Duodenal mucosa (tissue), 2 donors: Measurements from ENCODE around the gene ADARB2.

Source experiments
- H3K27ac ChIP-seq: one replicate; pipeline ENCODE4 v1.7.0; 2013; ENCODE audit warnings: low read depth, low read length
- H3K27me3 ChIP-seq, 2 donors: one replicate each; pipeline ENCODE4 v1.7.0; 2013; ENCODE audit warnings: low read length in 2 of 2, control low read depth in 1 of 2; ENCODE audit not compliant: insufficient read depth in 2 of 2, control insufficient read depth in 1 of 2
- H3K36me3 ChIP-seq, 2 donors: one replicate each; pipeline ENCODE4 v1.7.0; 2013; ENCODE audit warnings: low read length in 2 of 2, control low read depth in 1 of 2; ENCODE audit not compliant: insufficient read depth in 2 of 2, control insufficient read depth in 1 of 2
- H3K4me1 ChIP-seq, 2 donors: one replicate each; pipeline ENCODE4 v1.7.0; 2013; ENCODE audit warnings: low read length in 2 of 2, control low read depth in 1 of 2; ENCODE audit not compliant: insufficient read depth in 2 of 2, control insufficient read depth in 1 of 2
- H3K4me3 ChIP-seq, 2 donors: one replicate each; pipeline ENCODE4 v1.7.0; 2013; ENCODE audit warnings: low read length in 2 of 2, low read depth in 1 of 2
- H3K9ac ChIP-seq, 2 donors: one replicate each; pipeline ENCODE4 v1.7.0; 2013; ENCODE audit warnings: low read length in 2 of 2, low read depth in 1 of 2
- H3K9me3 ChIP-seq, 2 donors: one replicate each; pipeline ENCODE4 v1.7.0; 2013; ENCODE audit warnings: low read length in 2 of 2, control low read depth in 1 of 2; ENCODE audit not compliant: control insufficient read depth in 1 of 2

ADARB2 gene

DNA sequence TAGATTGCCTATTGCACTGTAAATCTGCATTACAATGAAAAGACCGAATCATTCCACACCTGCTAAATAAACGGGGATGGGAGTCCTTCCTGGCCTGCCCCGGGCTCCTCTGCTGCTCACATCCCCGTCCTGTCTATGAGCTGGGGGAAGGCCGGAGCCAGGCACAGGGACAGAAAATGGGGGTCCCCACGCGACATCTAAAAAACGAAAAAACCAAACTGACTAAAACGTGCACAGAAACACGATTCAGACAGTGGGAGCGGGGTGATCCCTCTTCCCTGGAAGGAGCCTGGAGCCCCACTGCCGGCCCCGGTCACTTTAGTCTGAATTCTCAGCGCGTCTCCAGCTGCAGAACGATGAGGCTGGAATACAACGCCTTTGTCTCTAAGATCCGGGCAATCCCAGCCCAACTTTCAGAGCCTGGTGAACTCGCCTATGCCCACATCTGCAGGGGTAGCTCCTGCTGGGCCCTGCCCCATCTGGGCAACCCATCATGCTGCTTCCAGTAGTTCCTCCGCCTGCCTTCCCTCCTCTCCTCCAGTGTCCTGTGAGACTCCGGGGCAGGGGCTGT is 78.0 kb downstream of the ADARB2 start:
- Histone ChIP-seq H3K36me3 (no peaks in the 10 kb centered on the region), H3K27ac (no peak overlapping the region), H3K27me3 (no peaks in the 10 kb centered on the region), H3K4me3 (no peak overlapping the region), H3K9me3 (no peaks in the 10 kb centered on the region), H3K4me1 (peaks cover 11 to 15% of the 10 kb centered on the region in 2 donors), H3K9ac (no peak overlapping the region)

GRCh38 chr10:1658658-1659057 is 78.7 kb downstream of the ADARB2 start:
- Histone ChIP-seq H3K9me3 (no peaks in the 10 kb centered on the region), H3K27me3 (no peaks in the 10 kb centered on the region), H3K4me1 (peaks cover 12 to 15% of the 10 kb centered on the region in 2 donors), H3K27ac (no peak overlapping the region), H3K9ac (no peak overlapping the region), H3K4me3 (no peak overlapping the region), H3K36me3 (no peaks in the 10 kb centered on the region)

DNA sequence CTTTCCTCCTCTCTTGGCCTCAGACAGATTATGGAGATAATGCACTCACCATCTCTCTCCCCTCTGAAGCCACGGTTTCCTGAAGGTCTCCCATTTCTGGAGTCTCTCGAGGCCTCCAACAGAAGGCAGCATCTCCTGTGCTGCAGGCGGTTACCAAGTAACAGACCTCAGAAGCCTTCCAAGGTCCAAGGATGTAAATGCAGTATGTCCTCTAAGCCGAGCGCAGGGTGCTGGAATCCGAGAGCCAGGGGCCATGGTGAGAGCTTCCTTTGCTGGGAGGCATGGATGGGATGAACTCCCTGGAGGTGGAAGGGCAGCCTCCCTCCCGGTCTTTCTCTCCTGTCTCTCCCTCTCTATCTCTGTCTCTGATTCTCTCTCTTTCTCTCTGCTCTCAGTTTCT is 79.8 kb downstream of the ADARB2 start:
- no peaks in the 10 kb centered on the region for H3K9me3 ChIP-seq
- H3K27ac ChIP-seq, result no peak overlapping the region
- H3K27me3 ChIP-seq, result no peaks in the 10 kb centered on the region

GRCh38 chr10:1655367-1655766 is 82.0 kb downstream of the ADARB2 start:
- Histone ChIP-seq H3K4me1 (peaks cover 12 to 15% of the 10 kb centered on the region in 2 donors), H3K27me3 (no peaks in the 10 kb centered on the region), H3K27ac (no peak overlapping the region), H3K4me3 (peak overlapping the region; percentile 10 to 50), H3K9me3 (no peaks in the 10 kb centered on the region), H3K36me3 (no peaks in the 10 kb centered on the region), H3K9ac (no peak overlapping the region)

More for the DNA sequence above, 79.8 kb downstream of the ADARB2 start:
- Histone ChIP-seq H3K4me3 (no peak overlapping the region), H3K4me1 (peaks cover 12 to 15% of the 10 kb centered on the region in 2 donors), H3K9ac (no peak overlapping the region), H3K36me3 (no peaks in the 10 kb centered on the region)

GRCh38 chr10:1654811-1655356 is 82.4 kb downstream of the ADARB2 start:
- no peak overlapping the region for H3K9ac ChIP-seq
- H3K27me3 ChIP-seq, result no peaks in the 10 kb centered on the region
- H3K4me1 ChIP-seq, result peaks cover 12 to 15% of the 10 kb centered on the region in 2 donors
- no peak overlapping the region for H3K27ac ChIP-seq
- no peaks in the 10 kb centered on the region for H3K36me3 ChIP-seq
- H3K9me3 ChIP-seq, result no peaks in the 10 kb centered on the region
- H3K4me3 ChIP-seq, result peak overlapping the region; percentile 10 to 50

GRCh38 chr10:1654247-1654646 is 83.1 kb downstream of the ADARB2 start:
- Histone ChIP-seq H3K27ac (no peak overlapping the region), H3K4me3 (no peak overlapping the region), H3K27me3 (no peaks in the 10 kb centered on the region)

GRCh38 chr10:1653321-1653720 is 84.0 kb downstream of the ADARB2 start:
- Histone ChIP-seq H3K27me3 (no peaks in the 10 kb centered on the region), H3K9ac (no peak overlapping the region), H3K27ac (no peak overlapping the region), H3K4me1 (peaks cover 12 to 15% of the 10 kb centered on the region in 2 donors), H3K4me3 (no peak overlapping the region), H3K9me3 (no peaks in the 10 kb centered on the region), H3K36me3 (no peaks in the 10 kb centered on the region)

More at GRCh38 chr10:1654247-1654646, 83.1 kb downstream of the ADARB2 start:
- peaks cover 12 to 15% of the 10 kb centered on the region in 2 donors for H3K4me1 ChIP-seq
- no peaks in the 10 kb centered on the region for H3K36me3 ChIP-seq
- no peak overlapping the region for H3K9ac ChIP-seq
- H3K9me3 ChIP-seq, result no peaks in the 10 kb centered on the region

GRCh38 chr10:1652151-1652550 is 85.2 kb downstream of the ADARB2 start:
- Histone ChIP-seq H3K4me3 (no peak overlapping the region), H3K27ac (no peak overlapping the region), H3K9ac (no peak overlapping the region), H3K27me3 (no peaks in the 10 kb centered on the region), H3K36me3 (no peaks in the 10 kb centered on the region), H3K9me3 (no peaks in the 10 kb centered on the region), H3K4me1 (peaks cover 12 to 15% of the 10 kb centered on the region in 2 donors)

DNA sequence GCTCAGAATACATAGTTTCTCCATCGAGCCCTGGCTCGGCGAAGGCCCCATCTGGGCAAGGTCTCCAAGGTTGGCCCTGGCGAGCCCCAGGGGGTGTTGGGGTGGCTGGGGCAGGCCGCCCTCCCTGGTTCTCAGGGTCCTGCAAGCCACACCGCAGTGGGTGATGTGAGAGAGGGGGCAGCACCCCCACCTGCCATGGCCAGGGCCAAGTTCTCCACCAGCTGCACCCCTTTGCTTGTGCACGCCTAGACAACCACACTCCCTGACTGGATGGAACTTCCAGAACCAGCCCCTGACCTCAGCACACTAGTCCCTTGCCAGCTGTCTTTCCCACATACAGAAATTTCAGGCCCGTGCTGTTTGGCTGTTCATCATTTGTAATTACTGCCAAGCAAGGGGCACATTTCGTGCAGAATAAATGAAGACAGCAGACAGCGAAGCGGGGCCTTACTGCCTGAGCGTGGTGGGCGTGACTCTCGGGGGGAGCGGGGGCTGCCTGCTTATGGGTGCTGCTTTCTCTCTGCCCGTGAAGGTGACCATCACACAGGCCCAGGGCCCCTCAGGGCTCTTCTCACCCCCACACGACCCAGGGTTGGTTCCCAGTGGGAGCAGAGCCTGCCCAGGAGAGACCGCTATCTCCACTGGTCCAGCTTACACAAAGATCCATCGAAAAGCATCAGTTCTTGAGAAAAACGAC is 85.9 kb downstream of the ADARB2 start:
- H3K9me3 ChIP-seq, result no peaks in the 10 kb centered on the region
- no peaks in the 10 kb centered on the region for H3K36me3 ChIP-seq
- no peak overlapping the region for H3K27ac ChIP-seq
- H3K27me3 ChIP-seq, result no peaks in the 10 kb centered on the region
- H3K9ac ChIP-seq, result no peak overlapping the region
- H3K4me3 ChIP-seq, result no peak overlapping the region
- peaks cover 12 to 15% of the 10 kb centered on the region in 2 donors for H3K4me1 ChIP-seq

DNA sequence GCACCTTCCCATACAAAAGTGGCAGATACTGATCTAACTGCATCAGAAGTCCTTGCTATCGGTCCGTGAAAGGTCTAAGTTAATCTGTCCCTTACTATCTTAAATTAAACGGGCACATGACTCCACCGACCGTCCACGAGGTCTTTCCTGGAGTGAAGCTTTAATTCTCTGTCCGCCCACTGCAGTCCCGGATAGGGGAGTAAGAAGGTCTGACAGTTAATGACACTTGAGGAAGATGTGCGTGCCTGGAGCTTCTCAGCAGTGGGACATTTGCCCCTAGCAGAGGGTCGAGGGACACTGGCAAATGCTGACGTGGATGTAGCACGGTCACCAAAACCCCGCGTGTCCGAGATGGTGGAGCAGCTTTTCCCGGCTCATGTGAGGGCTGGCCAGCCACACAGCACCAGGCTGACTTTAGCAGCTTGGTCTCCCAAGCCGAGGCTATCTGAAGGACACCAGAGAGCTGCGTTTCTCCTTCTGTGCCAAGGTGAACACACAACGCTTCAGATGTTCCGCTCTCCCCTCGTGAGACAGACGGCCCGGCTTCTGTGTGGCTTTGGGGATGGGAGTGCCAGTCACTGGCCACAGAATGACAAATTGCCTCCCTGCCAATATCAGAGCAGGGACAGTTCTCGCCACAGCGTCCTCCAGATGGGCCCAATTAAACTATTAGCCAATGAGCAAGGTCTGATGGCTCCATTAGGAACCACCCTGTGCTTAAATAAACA is 86.6 kb downstream of the ADARB2 start:
- H3K4me1 ChIP-seq, result peaks cover 12% of the 10 kb centered on the region in 2 donors
- no peaks in the 10 kb centered on the region for H3K36me3 ChIP-seq
- no peaks in the 10 kb centered on the region for H3K9me3 ChIP-seq
- no peak overlapping the region for H3K4me3 ChIP-seq
- H3K27ac ChIP-seq, result no peak overlapping the region
- no peak overlapping the region for H3K9ac ChIP-seq
- no peaks in the 10 kb centered on the region for H3K27me3 ChIP-seq
